HEK293 (cell line): ENCODE results near the gene UVSSA.

Experiments
- CTCF ChIA-PET: fragments of 350-600 bp; formaldehyde crosslinking; extraction: SDS; loops from one replicate; lab custom pipeline; 2021; ENCODE audit warnings: antibody characterized with exemption; lab: Yijun Ruan, JAX
- POLR2A ChIA-PET: fragments of 300-600 bp; formaldehyde crosslinking; extraction: SDS; loops from one replicate; lab custom pipeline; 2020; ENCODE audit warnings: antibody characterized with exemption, inconsistent platforms; lab: Yijun Ruan, JAX
- H3K27ac ChIP-seq: fragments of 200-500 bp; sonication (Bioruptor generic); 2 replicates; pipeline ENCODE4 v1.5.1; 2014; ENCODE audit warnings: low read depth, low read length, control low read depth, inconsistent platforms; ENCODE audit errors: extremely low read depth
- H3K36me3 ChIP-seq, 2 experiments: fragments of 200-500 bp in 1 of 2; sonication (Bioruptor generic) in 1 of 2; 1 replicate in 1 of 2; 2 replicates in 1 of 2; pipeline ENCODE4 v1.5.1; 2014 to 2017; ENCODE audit warnings: inconsistent platforms in 2 of 2, low read length in 2 of 2; ENCODE audit not compliant: control insufficient read depth in 2 of 2, insufficient read depth in 1 of 2
- H3K4me1 ChIP-seq: fragments of 200-500 bp; sonication (Bioruptor generic); 2 replicates; pipeline ENCODE4 v1.5.1; 2014; ENCODE audit warnings: mild to moderate bottlenecking, low read length, inconsistent platforms; ENCODE audit not compliant: control insufficient read depth, insufficient read depth
- H3K4me3 ChIP-seq: 2 replicates; pipeline ENCODE4 v1.5.1; 2011; ENCODE audit warnings: low read depth, mild to moderate bottlenecking, control low read depth, low read length, moderate library complexity
- H3K9me3 ChIP-seq: fragments of 200-500 bp; sonication (Bioruptor generic); 2 replicates; pipeline ENCODE4 v1.5.1; 2014; ENCODE audit warnings: low read depth, low read length, inconsistent platforms; ENCODE audit not compliant: control insufficient read depth, insufficient read depth
- GFI1B ChIP-seq: fragments of 450-650 bp; formaldehyde crosslinking; IDR thresholded peaks from 2 replicates; pipeline ENCODE4 v1.5.1; 2016; ENCODE audit warnings: missing biosample characterization, missing genetic modification characterization
- GLIS1 ChIP-seq: fragments of 450-650 bp; formaldehyde crosslinking; IDR thresholded peaks from 2 replicates; pipeline ENCODE4 v1.5.1; 2016; ENCODE audit warnings: missing biosample characterization, missing genetic modification characterization
- KLF16 ChIP-seq: fragments of 450-650 bp; formaldehyde crosslinking; IDR thresholded peaks from 2 replicates; pipeline ENCODE4 v1.5.1; 2017; ENCODE audit warnings: missing biosample characterization, missing genetic modification characterization
- KLF7 ChIP-seq: fragments of 450-650 bp; formaldehyde crosslinking; IDR thresholded peaks from 2 replicates; pipeline ENCODE4 v1.5.1; 2016; ENCODE audit warnings: missing biosample characterization, missing genetic modification characterization, borderline replicate concordance
- OVOL3 ChIP-seq: fragments of 450-650 bp; formaldehyde crosslinking; IDR thresholded peaks from 2 replicates; pipeline ENCODE4 v1.5.1; 2016; ENCODE audit warnings: missing biosample characterization, missing genetic modification characterization
- ZBTB17 ChIP-seq: fragments of 450-650 bp; formaldehyde crosslinking; IDR thresholded peaks from 2 replicates; pipeline ENCODE4 v1.5.1; 2016; ENCODE audit warnings: missing biosample characterization, missing genetic modification characterization
- ZNF132 ChIP-seq: fragments of 450-650 bp; formaldehyde crosslinking; IDR thresholded peaks from 2 replicates; pipeline ENCODE4 v1.5.1; 2017; ENCODE audit warnings: missing biosample characterization, missing genetic modification characterization, borderline replicate concordance
- ZNF16 ChIP-seq: fragments of 450-650 bp; formaldehyde crosslinking; IDR thresholded peaks from 2 replicates; pipeline ENCODE4 v1.5.1; 2016; ENCODE audit warnings: low read depth, missing biosample characterization, missing genetic modification characterization
- ZNF202 ChIP-seq: fragments of 450-650 bp; formaldehyde crosslinking; IDR thresholded peaks from 2 replicates; pipeline ENCODE4 v1.5.1; 2016; ENCODE audit warnings: missing biosample characterization, missing genetic modification characterization, borderline replicate concordance
- ZNF223 ChIP-seq: fragments of 450-650 bp; formaldehyde crosslinking; IDR thresholded peaks from 2 replicates; pipeline ENCODE4 v1.5.1; 2016; ENCODE audit warnings: missing biosample characterization, missing genetic modification characterization
- ZNF341 ChIP-seq: fragments of 450-650 bp; formaldehyde crosslinking; IDR thresholded peaks from 2 replicates; pipeline ENCODE4; 2016; ENCODE audit warnings: low read depth, missing biosample characterization, missing genetic modification characterization
- ZNF544 ChIP-seq: fragments of 450-650 bp; formaldehyde crosslinking; IDR thresholded peaks from 2 replicates; pipeline ENCODE4 v1.5.0; 2017; ENCODE audit warnings: missing biosample characterization, missing genetic modification characterization
- ZNF596 ChIP-seq: fragments of 450-650 bp; IDR thresholded peaks from 2 replicates; pipeline ENCODE4 v1.5.0; 2018; ENCODE audit warnings: missing biosample characterization, mild to moderate bottlenecking, missing genetic modification characterization, moderate library complexity
- ZNF610 ChIP-seq: fragments of 450-650 bp; formaldehyde crosslinking; IDR thresholded peaks from 2 replicates; pipeline ENCODE4 v1.5.1; 2016; ENCODE audit warnings: missing biosample characterization, missing genetic modification characterization, borderline replicate concordance
- ZNF623 ChIP-seq: fragments of 450-650 bp; formaldehyde crosslinking; IDR thresholded peaks from 2 replicates; pipeline ENCODE4 v1.5.1; 2016; ENCODE audit warnings: missing biosample characterization, missing genetic modification characterization
- ZNF785 ChIP-seq: fragments of 450-650 bp; formaldehyde crosslinking; IDR thresholded peaks from 2 replicates; pipeline ENCODE4 v1.5.1; 2016; ENCODE audit warnings: missing biosample characterization, missing genetic modification characterization
- ZSCAN16 ChIP-seq: fragments of 450-650 bp; formaldehyde crosslinking; IDR thresholded peaks from 2 replicates; pipeline ENCODE4 v1.5.1; 2016; ENCODE audit warnings: missing biosample characterization, missing genetic modification characterization
- TF ChIP-seq, protein P1 (sequence below): IDR thresholded peaks from 2 replicates; pipeline ENCODE4 v1.6.1; 2011; ENCODE audit warnings: mild to moderate bottlenecking, low read depth, low read length, borderline replicate concordance
- TF ChIP-seq, protein P2 (sequence below): fragments of 450-650 bp; formaldehyde crosslinking; IDR thresholded peaks from 2 replicates; pipeline ENCODE4 v1.5.1; 2017; ENCODE audit warnings: missing biosample characterization, missing genetic modification characterization
- TF ChIP-seq, protein P3 (sequence below): fragments of 450-650 bp; formaldehyde crosslinking; IDR thresholded peaks from 2 replicates; pipeline ENCODE4 v1.5.1; 2017; ENCODE audit warnings: missing biosample characterization, missing genetic modification characterization
- TF ChIP-seq, protein P4 (sequence below): fragments of 450-650 bp; formaldehyde crosslinking; IDR thresholded peaks from 2 replicates; pipeline ENCODE4 v1.5.1; 2017; ENCODE audit warnings: missing biosample characterization, missing genetic modification characterization

The UVSSA gene

DNA sequence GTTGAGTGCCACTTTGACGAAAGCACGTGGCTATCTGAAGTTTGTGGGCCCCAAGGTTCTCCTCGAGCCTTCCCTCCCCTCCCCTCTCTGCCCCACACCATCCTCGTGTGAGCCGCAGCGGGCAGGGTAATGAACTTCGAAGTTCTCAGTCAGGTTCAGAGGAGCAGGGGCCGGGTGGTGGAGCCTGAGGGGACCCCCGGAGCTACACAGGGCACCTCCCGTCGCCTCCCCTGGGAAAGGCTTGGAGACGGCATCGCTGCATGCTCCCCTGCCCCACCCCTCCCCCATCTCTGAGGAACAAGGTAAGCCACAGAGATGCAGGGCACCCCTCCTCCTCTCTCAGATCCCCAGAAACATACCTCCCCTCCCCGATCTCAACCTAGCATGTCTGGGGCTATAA, 62.1 kb downstream of the UVSSA start:
- Histone ChIP-seq H3K9me3 (no peaks in the 10 kb centered on the region), H3K4me1 (no peaks in the 10 kb centered on the region), H3K36me3 (no peaks in the 10 kb centered on the region), H3K27ac (no peak overlapping the region), H3K4me3 (no peak overlapping the region)
- POLR2A ChIA-PET, result no interaction called here
- CTCF ChIA-PET, result interaction anchor here (0.7 kb wide), 1 partner anchor 103 kb away, joined by 3 read pairs; no protein-coding TSS in a partner anchor
- TF ChIP-seq ZSCAN16 (no peak), ZNF202 (tag by site-specific recombination) (no peak), ZNF596 (tag by site-specific recombination) (no peak)

DNA sequence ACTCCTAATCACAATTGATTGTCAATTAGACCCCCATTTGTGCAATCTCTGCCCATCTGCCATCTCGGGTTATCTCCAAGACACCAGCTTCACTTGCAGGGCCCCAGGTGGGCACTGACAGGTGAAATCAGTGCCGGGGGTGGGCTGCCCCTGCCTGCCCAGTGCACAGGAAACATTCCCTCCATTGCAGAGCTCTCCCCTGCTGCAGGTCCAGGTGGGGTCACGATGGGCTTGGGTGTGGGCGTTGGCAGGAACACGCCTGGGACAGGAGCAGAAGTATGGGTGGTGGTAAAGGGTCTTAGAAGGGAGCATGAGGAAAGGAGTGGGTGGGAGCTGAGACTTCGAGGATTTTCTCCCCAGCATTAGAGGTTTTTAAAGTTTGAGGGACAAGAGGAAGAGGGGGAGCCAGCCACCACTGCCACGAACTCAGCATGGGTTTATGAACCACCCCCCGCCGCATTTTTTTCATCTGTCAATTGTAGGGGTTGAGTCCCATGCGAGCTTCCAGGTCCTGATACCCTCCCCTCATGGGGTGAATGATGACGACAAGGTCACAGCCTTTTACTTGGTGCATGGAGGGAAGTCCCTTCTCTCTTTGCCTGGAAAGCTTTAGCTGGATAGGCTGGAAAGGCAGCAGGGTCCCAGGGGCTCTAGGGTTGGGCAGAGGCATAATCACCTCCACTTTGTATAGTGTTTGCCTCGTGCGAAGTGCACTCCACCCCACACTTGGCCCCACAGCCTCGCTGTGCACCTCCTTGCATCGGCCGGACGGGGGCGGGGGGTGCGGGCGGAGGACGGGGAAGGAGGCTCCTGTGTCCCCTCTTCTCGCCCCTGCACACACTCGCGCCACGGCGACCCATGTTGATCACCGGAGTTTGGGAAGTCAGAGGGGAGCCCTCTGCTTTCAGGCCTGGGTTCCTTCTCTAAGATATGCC, 62.8 kb downstream of the UVSSA start:
- Histone ChIP-seq H3K4me1 (no peaks in the 10 kb centered on the region), H3K27ac (no peak overlapping the region), H3K9me3 (no peaks in the 10 kb centered on the region), H3K4me3 (no peak overlapping the region), H3K36me3 (no peaks in the 10 kb centered on the region)
- ChIA-PET POLR2A (no interaction called here), CTCF (interaction anchor here (0.7 kb wide), 1 partner anchor 103 kb away, joined by 3 read pairs; no protein-coding TSS in a partner anchor)
- TF ChIP-seq, protein P1, sequence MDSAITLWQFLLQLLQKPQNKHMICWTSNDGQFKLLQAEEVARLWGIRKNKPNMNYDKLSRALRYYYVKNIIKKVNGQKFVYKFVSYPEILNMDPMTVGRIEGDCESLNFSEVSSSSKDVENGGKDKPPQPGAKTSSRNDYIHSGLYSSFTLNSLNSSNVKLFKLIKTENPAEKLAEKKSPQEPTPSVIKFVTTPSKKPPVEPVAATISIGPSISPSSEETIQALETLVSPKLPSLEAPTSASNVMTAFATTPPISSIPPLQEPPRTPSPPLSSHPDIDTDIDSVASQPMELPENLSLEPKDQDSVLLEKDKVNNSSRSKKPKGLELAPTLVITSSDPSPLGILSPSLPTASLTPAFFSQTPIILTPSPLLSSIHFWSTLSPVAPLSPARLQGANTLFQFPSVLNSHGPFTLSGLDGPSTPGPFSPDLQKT, result no peak
- no peak for TF ChIP-seq ZNF223
- TF ChIP-seq, protein P2, sequence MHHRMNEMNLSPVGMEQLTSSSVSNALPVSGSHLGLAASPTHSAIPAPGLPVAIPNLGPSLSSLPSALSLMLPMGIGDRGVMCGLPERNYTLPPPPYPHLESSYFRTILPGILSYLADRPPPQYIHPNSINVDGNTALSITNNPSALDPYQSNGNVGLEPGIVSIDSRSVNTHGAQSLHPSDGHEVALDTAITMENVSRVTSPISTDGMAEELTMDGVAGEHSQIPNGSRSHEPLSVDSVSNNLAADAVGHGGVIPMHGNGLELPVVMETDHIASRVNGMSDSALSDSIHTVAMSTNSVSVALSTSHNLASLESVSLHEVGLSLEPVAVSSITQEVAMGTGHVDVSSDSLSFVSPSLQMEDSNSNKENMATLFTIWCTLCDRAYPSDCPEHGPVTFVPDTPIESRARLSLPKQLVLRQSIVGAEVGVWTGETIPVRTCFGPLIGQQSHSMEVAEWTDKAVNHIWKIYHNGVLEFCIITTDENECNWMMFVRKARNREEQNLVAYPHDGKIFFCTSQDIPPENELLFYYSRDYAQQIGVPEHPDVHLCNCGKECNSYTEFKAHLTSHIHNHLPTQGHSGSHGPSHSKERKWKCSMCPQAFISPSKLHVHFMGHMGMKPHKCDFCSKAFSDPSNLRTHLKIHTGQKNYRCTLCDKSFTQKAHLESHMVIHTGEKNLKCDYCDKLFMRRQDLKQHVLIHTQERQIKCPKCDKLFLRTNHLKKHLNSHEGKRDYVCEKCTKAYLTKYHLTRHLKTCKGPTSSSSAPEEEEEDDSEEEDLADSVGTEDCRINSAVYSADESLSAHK, result no peak
- no peak for TF ChIP-seq ZNF610 (tag by site-specific recombination)
- TF ChIP-seq OVOL3 (tag by site-specific recombination), result no peak
- TF ChIP-seq ZNF16 (tag by site-specific recombination), result no peak
- TF ChIP-seq GFI1B (tag by site-specific recombination), result no peak

DNA sequence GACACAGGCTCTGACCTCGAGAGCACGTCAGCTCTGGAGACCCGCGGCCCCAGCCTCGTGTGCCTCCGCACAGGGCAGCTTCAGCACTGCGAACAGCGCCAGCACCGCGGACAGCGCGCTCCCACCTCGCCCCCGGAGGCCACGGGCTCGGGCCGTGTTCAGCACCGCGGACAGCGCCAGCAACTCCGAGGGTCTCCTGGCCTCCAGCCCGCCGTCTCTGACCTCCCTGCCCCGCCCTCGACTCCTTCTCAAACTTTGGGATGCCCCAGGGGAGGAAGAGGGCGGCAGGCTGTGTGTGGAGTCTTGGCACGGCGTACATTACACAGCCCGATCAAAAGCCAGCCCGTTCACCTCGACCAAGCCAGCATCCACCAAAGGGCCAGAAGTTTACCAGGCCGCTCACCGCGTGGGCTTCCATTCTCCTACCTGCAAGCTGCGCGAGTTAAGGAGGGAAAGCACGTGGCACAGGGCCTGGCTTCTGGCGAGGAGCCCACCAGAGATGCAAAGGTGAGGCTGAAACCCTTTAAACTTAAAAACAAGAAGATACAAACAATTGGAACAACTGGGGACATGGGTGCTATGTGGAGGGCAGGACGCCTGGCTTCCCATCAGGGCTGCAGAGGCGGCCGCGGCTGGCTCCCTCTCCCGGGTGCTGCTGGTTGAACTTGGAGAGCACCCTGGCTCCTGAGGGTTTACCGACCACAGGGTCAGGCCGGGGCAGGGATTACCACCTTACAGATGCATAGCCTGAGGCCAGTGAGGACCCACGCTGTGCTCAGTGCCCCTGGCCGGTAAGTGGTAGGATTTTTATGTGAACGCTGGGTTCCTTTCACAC, 63.7 kb downstream of the UVSSA start:
- Histone ChIP-seq H3K27ac (no peak overlapping the region), H3K36me3 (no peaks in the 10 kb centered on the region), H3K4me1 (no peaks in the 10 kb centered on the region), H3K9me3 (no peaks in the 10 kb centered on the region), H3K4me3 (no peak overlapping the region)
- CTCF ChIA-PET, result no interaction called here
- POLR2A ChIA-PET, result no interaction called here
- TF ChIP-seq ZBTB17 (tag by site-specific recombination) (no peak), GLIS1 (peak; percentile 31), KLF16 (tag by site-specific recombination) (peak; percentile 38; the same call in 1 of the 2 replicates), ZNF544 (no peak), KLF7 (tag by site-specific recombination) (no peak), ZNF785 (tag by site-specific recombination) (no peak), ZNF623 (tag by site-specific recombination) (no peak), ZNF132 (no peak), ZNF341 (tag by site-specific recombination) (no peak)
- TF ChIP-seq, protein P3, sequence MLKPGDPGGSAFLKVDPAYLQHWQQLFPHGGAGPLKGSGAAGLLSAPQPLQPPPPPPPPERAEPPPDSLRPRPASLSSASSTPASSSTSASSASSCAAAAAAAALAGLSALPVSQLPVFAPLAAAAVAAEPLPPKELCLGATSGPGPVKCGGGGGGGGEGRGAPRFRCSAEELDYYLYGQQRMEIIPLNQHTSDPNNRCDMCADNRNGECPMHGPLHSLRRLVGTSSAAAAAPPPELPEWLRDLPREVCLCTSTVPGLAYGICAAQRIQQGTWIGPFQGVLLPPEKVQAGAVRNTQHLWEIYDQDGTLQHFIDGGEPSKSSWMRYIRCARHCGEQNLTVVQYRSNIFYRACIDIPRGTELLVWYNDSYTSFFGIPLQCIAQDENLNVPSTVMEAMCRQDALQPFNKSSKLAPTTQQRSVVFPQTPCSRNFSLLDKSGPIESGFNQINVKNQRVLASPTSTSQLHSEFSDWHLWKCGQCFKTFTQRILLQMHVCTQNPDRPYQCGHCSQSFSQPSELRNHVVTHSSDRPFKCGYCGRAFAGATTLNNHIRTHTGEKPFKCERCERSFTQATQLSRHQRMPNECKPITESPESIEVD (tag by site-specific recombination), result no peak
- TF ChIP-seq, protein P4, sequence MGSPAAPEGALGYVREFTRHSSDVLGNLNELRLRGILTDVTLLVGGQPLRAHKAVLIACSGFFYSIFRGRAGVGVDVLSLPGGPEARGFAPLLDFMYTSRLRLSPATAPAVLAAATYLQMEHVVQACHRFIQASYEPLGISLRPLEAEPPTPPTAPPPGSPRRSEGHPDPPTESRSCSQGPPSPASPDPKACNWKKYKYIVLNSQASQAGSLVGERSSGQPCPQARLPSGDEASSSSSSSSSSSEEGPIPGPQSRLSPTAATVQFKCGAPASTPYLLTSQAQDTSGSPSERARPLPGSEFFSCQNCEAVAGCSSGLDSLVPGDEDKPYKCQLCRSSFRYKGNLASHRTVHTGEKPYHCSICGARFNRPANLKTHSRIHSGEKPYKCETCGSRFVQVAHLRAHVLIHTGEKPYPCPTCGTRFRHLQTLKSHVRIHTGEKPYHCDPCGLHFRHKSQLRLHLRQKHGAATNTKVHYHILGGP (tag by site-specific recombination), result no peak
